NCI-H1694 treated with DMSO at 0.1 percent for 48 hours (cell line): ENCODE data around the gene FAM168B.

Experiments used
- DNase-seq: peaks from one replicate; lab custom pipeline; 2025; lab: John Stamatoyannopoulos, UW

The FAM168B gene

GRCh38 chr2:131022731-131023130 is 70.5 kb downstream of the FAM168B start:
- no peak for DNase-seq

GRCh38 chr2:131016826-131017741 is 76.2 kb downstream of the FAM168B start:
- no peak for DNase-seq

- no peak for DNase-seq
These were observed 77.5 kb downstream of the FAM168B start for GRCh38 chr2:131015764-131016163.

GRCh38 chr2:131014141-131014540 is 79.1 kb downstream of the FAM168B start:
- DNase-seq: no peak

- DNase-seq: no peak
These were observed 81.8 kb downstream of the FAM168B start for GRCh38 chr2:131011486-131011885.

- no peak for DNase-seq
These were observed 82.7 kb downstream of the FAM168B start for GRCh38 chr2:131010566-131010965.

- no peak for DNase-seq
These were observed 83.4 kb downstream of the FAM168B start for GRCh38 chr2:131009713-131010475.

GRCh38 chr2:131008967-131009366 is 84.3 kb downstream of the FAM168B start:
- no peak for DNase-seq

- DNase-seq: no peak
These were observed 86.7 kb downstream of the FAM168B start for GRCh38 chr2:131006561-131006960.

- DNase-seq: no peak
These were observed 87.9 kb downstream of the FAM168B start for GRCh38 chr2:131005216-131005935.

- DNase-seq: no peak
These were observed 88.6 kb downstream of the FAM168B start for GRCh38 chr2:131004446-131005209.

GRCh38 chr2:130998561-130998960 is 94.7 kb downstream of the FAM168B start:
- no peak for DNase-seq
